NCI-H1092 treated with DMSO at 0.1 percent for 48 hours (cell line): Measurements from ENCODE around the gene MT4.

Experiments used
- DNase-seq: peaks from one replicate; lab custom pipeline; 2025; lab: John Stamatoyannopoulos, UW

The MT4 gene

GRCh38 chr16:56564793-56565477 lies at the start of gene MT4:
MT4 (plus strand) TSS chr16:56565073; CDS start chr16:56565129, 56 bp downstream.
- no peak for DNase-seq

- DNase-seq: no peak
Observed at GRCh38 chr16:56515665-56516064, 49.2 kb upstream of the MT4 start.

- no peak for DNase-seq
Observed at GRCh38 chr16:56517206-56517605, 47.7 kb upstream of the MT4 start.

- DNase-seq: no peak
Observed at GRCh38 chr16:56518425-56518824, 46.4 kb upstream of the MT4 start.

GRCh38 chr16:56519459-56520250 lies 45.2 kb upstream of the MT4 start, which contains the start of gene BBS2:
BBS2 (minus strand) TSS chr16:56520024; CDS start chr16:56519862, 162 bp downstream.
- DNase-seq: peak; percentile 81

- no peak for DNase-seq
Observed at GRCh38 chr16:56520251-56520577, 44.7 kb upstream of the MT4 start.

- DNase-seq: no peak
Observed at GRCh38 chr16:56525236-56525635, 39.6 kb upstream of the MT4 start.

- no peak for DNase-seq
Observed at GRCh38 chr16:56530872-56531271, 34.0 kb upstream of the MT4 start.

GRCh38 chr16:56532714-56533113 lies 32.2 kb upstream of the MT4 start:
- DNase-seq: no peak

- no peak for DNase-seq
Observed at GRCh38 chr16:56534847-56535383, 30.0 kb upstream of the MT4 start.

- DNase-seq: no peak
Observed at GRCh38 chr16:56538331-56538730, 26.5 kb upstream of the MT4 start.

GRCh38 chr16:56539656-56540055 lies 25.2 kb upstream of the MT4 start:
- DNase-seq: no peak

- DNase-seq: no peak
Observed at GRCh38 chr16:56542039-56542438, 22.8 kb upstream of the MT4 start.

- no peak for DNase-seq
Observed at GRCh38 chr16:56547120-56547948, 17.5 kb upstream of the MT4 start.

- no peak for DNase-seq
Observed at GRCh38 chr16:56547949-56548567, 16.8 kb upstream of the MT4 start.

GRCh38 chr16:56549161-56549560 lies 15.7 kb upstream of the MT4 start:
- no peak for DNase-seq

GRCh38 chr16:56549744-56550385 lies 15.0 kb upstream of the MT4 start:
- no peak for DNase-seq

- no peak for DNase-seq
Observed at GRCh38 chr16:56551796-56552738, 12.8 kb upstream of the MT4 start.

- no peak for DNase-seq
Observed at GRCh38 chr16:56554441-56554840, 10.4 kb upstream of the MT4 start.

- peak; percentile 72 for DNase-seq
Observed at GRCh38 chr16:56558024-56558747, 6.7 kb upstream of the MT4 start.
